K562 (cell line): ENCODE results near the gene RALGAPA2. TPM values are rescaled to one million over a fixed set of nuclear protein-coding genes. Genes with fewer than 3 reads are reported as not detected.

Source experiments
- ATAC-seq: fragments of 200-7000 bp; cut with Tn5 transposase; 3 replicates; pipeline ENCODE4 v1.9.1; 2020; ENCODE audit warnings: moderate library complexity
- BruUV-seq: library from RNA; stranded (reverse); fragments of 400-500 nt; replicated peaks from 2 replicates; lab custom pipeline; 2021; lab: Mats Ljungman, UMichigan
- CTCF ChIA-PET: fragments of 300-600 bp; formaldehyde crosslinking; extraction: SDS; loops from one replicate; lab custom pipeline; 2021; ENCODE audit warnings: low intra/inter-chr PET ratio; lab: Yijun Ruan, JAX
- POLR2A ChIA-PET: fragments of 300-600, 350-650 bp; sonication (Branson Sonifier 250); formaldehyde crosslinking; extraction: SDS; loops from one replicate; lab custom pipeline; 2021; ENCODE audit warnings: antibody characterized with exemption, inconsistent platforms; lab: Yijun Ruan, JAX
- DNase-seq, 4 experiments: peaks; one replicate each; pipeline versions ENCODE4 v3.0.0 to v3.0.0-alpha.2; 2011 to 2018; ENCODE audit warnings: low spot score in 3 of 4, mixed read lengths in 3 of 4; ENCODE audit errors: extremely low read depth in 1 of 4
- FAIRE-seq: peaks from 2 replicates; lab custom pipeline; 2011; peaks lifted over from hg19 to GRCh38; lab: Jason Lieb, UNC
- H2AFZ ChIP-seq: 2 replicates; pipeline ENCODE4 v1.6.0; 2011; ENCODE audit warnings: low read depth, low read length, control low read depth, inconsistent platforms
- H3K27ac ChIP-seq: fragments of 200-600 bp; 3 replicates; pipeline ENCODE4 v1.8.0; 2011; ENCODE audit warnings: low read depth, mild to moderate bottlenecking, control low read depth, inconsistent platforms, low read length, moderate library complexity, mixed read lengths; ENCODE audit errors: extremely low read depth
- H3K27me3 ChIP-seq, 2 experiments: fragments of 300-600 bp in 1 of 2; 2 replicates in 1 of 2; 3 replicates in 1 of 2; pipeline versions ENCODE4 v1.6.0 to v1.8.0; 2011; ENCODE audit warnings: inconsistent platforms in 2 of 2, low read length in 2 of 2, mild to moderate bottlenecking in 1 of 2, mixed read lengths in 1 of 2, moderate library complexity in 1 of 2; ENCODE audit not compliant: control insufficient read depth in 2 of 2, insufficient read depth in 2 of 2
- H3K36me3 ChIP-seq: fragments of 300-600 bp; 3 replicates; pipeline ENCODE4 v1.8.0; 2011; ENCODE audit warnings: mild to moderate bottlenecking, low read length, inconsistent platforms; ENCODE audit not compliant: control insufficient read depth, insufficient read depth
- H3K4me1 ChIP-seq, 2 experiments: fragments of 200-600 bp in 1 of 2; replicated peaks in 1 of 2; 2 replicates in 1 of 2; 3 replicates in 1 of 2; pipeline versions ENCODE4 v1.5.1 to v1.8.0; 2011; ENCODE audit warnings: inconsistent platforms in 2 of 2, low read length in 2 of 2, mild to moderate bottlenecking in 1 of 2, mixed read lengths in 1 of 2, moderate library complexity in 1 of 2; ENCODE audit not compliant: control insufficient read depth in 2 of 2, insufficient read depth in 2 of 2
- H3K4me2 ChIP-seq: 2 replicates; pipeline ENCODE4 v1.6.1; 2011; ENCODE audit warnings: low read length, control low read depth, inconsistent platforms, mixed read lengths; ENCODE audit not compliant: insufficient read depth
- H3K4me3 ChIP-seq: fragments of 200-600 bp; sonication (generic), shearing (Covaris generic); 2 replicates; pipeline ENCODE4 v1.5.1; 2016; ENCODE audit warnings: control low read depth, inconsistent platforms
- H3K79me2 ChIP-seq: fragments of 200-600 bp; 3 replicates; pipeline ENCODE4 v1.8.0; 2011; ENCODE audit warnings: low read length, inconsistent platforms; ENCODE audit not compliant: control insufficient read depth, insufficient read depth
- H3K9ac ChIP-seq, 2 experiments: 2 replicates each; pipeline versions ENCODE4 v1.6.0 to v1.6.1; 2011; ENCODE audit warnings: low read depth in 2 of 2, low read length in 2 of 2, control low read depth in 1 of 2, inconsistent platforms in 1 of 2, mild to moderate bottlenecking in 1 of 2, mixed read lengths in 1 of 2; ENCODE audit not compliant: insufficient read depth in 1 of 2
- H3K9me1 ChIP-seq: one replicate; pipeline ENCODE4 v1.6.0; 2011; ENCODE audit warnings: inconsistent platforms, mild to moderate bottlenecking, low read length, moderate library complexity; ENCODE audit not compliant: control insufficient read depth, insufficient read depth
- H3K9me3 ChIP-seq: replicated peaks from 2 replicates; pipeline ENCODE4 v1.5.1; 2011; ENCODE audit warnings: low read depth, low read length, inconsistent platforms; ENCODE audit not compliant: control insufficient read depth, insufficient read depth
- H4K20me1 ChIP-seq: replicated peaks from 2 replicates; pipeline ENCODE4 v1.6.1; 2011; ENCODE audit warnings: low read length, inconsistent platforms, mixed read lengths; ENCODE audit not compliant: control insufficient read depth, insufficient read depth
- CC2D1A ChIP-seq: fragments of 450-650 bp; IDR thresholded peaks from 2 replicates; pipeline ENCODE4 v1.6.1; 2017; ENCODE audit warnings: mild to moderate bottlenecking
- MCM3 ChIP-seq: fragments of 450-650 bp; IDR thresholded peaks from 2 replicates; pipeline ENCODE4 v1.6.1; 2016
- NFRKB ChIP-seq: fragments of 450-650 bp; IDR thresholded peaks from 2 replicates; pipeline ENCODE4 v1.6.1; 2016; ENCODE audit warnings: low read depth
- WGBS: fragments of 100-300 bp; shearing (Covaris generic); methylation state at CpG from one replicate; pipeline ENCODE4 v1.1.6; 2016; ENCODE audit warnings: low coverage, mixed read lengths; ENCODE audit not compliant: insufficient coverage; ENCODE audit errors: missing lambda C conversion rate; 5-methylcytosine and 5-hydroxymethylcytosine counted together
- in situ Hi-C: fragments of 300-500 bp; cut with MboI; formaldehyde crosslinking; loops from 4 replicates; pipeline ENCODE4 v1.15.0; 2018; ENCODE audit warnings: inconsistent platforms, mixed read lengths
- intact Hi-C: fragments of 100-400 bp; cut with micrococcal nuclease; formaldehyde crosslinking; loops from 2 replicates; pipeline ENCODE4 v1.14.2; 2022
- polyA plus RNA-seq, 8 experiments: library from polyadenylated mRNA; depleted of rRNA in 4 of 8; stranded (reverse) in 5 of 8; unstranded in 3 of 8; fragments of >200 nt; fragmentation: Nextera tagmentation in 2 of 8; fragmentation: Illumina TruSeq in 1 of 8; extraction: Ambion mirVana in 2 of 8; extraction: Trizol in 1 of 8; gene quantifications; 2 replicates each; pipeline versions ENCODE4 v1.2.1 to v1.2.3, GENCODE V29; 2011 to 2014; ENCODE audit warnings: inconsistent platforms in 1 of 8, missing spikeins in 1 of 8
- total RNA-seq, 7 experiments: library from RNA; depleted of rRNA in 6 of 7; stranded (reverse); fragments of >200 nt in 6 of 7; fragmentation: Illumina TruSeq in 2 of 7; extraction: Trizol in 2 of 7; gene quantifications; 2 replicates each; pipeline versions ENCODE4 v1.2.1 to v1.2.3, GENCODE V29; 2011 to 2021; ENCODE audit warnings: low replicate concordance in 1 of 7
- TF ChIP-seq, protein P1 (sequence below): sonication (generic); formaldehyde crosslinking; IDR thresholded peaks from 2 replicates; pipeline ENCODE4 v1.8.1; 2023; ENCODE audit warnings: mild to moderate bottlenecking, missing genetic modification reagents
- TF ChIP-seq, protein P2 (sequence below): fragments of 250-450 bp; sonication (Bioruptor Pico); IDR thresholded peaks from 2 replicates; pipeline ENCODE4 v1.8.0; 2021; ENCODE audit warnings: moderate library complexity, mild to moderate bottlenecking, inconsistent platforms
- TF ChIP-seq, protein P3 (sequence below): sonication (generic); formaldehyde crosslinking; IDR thresholded peaks from 2 replicates; pipeline ENCODE4 v1.8.0; 2022; ENCODE audit warnings: missing genetic modification reagents, mild to moderate bottlenecking, borderline replicate concordance

Gene RALGAPA2
- total and polyA plus RNA-seq, 9 of the 15 experiments (the other 6 are each of a cell fraction or from before 2014, with no cell fraction given), result 0.35 to 2.7 (median 1.4) TPM

DNA sequence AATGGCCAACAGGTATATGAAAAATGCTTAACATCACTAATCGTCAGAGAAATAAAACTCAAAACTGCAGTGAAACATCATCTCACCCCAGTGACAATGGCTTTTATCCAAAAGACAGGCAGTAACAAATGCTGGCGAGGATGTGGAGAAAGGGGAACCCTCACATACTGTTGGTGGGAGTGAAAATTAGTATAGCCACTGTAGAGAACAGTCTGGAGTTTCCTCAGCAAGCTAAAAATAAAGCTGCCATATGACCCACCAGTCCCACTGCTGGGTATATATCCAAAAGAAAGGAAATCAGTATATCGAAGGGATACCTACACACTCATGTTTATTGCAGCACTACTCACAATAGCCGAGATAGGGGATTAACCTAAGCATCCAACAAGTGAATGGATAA is 368.0 kb downstream of the RALGAPA2 start:
- Histone ChIP-seq H3K36me3 (no peaks in the 10 kb centered on the region), H3K4me3 (no peak overlapping the region), H3K9ac (no peak overlapping the region)
- ATAC-seq (no peak), FAIRE-seq (no peak), DNase-seq (no peak)
- CTCF ChIA-PET, result no interaction called here
- TF ChIP-seq, protein P1, sequence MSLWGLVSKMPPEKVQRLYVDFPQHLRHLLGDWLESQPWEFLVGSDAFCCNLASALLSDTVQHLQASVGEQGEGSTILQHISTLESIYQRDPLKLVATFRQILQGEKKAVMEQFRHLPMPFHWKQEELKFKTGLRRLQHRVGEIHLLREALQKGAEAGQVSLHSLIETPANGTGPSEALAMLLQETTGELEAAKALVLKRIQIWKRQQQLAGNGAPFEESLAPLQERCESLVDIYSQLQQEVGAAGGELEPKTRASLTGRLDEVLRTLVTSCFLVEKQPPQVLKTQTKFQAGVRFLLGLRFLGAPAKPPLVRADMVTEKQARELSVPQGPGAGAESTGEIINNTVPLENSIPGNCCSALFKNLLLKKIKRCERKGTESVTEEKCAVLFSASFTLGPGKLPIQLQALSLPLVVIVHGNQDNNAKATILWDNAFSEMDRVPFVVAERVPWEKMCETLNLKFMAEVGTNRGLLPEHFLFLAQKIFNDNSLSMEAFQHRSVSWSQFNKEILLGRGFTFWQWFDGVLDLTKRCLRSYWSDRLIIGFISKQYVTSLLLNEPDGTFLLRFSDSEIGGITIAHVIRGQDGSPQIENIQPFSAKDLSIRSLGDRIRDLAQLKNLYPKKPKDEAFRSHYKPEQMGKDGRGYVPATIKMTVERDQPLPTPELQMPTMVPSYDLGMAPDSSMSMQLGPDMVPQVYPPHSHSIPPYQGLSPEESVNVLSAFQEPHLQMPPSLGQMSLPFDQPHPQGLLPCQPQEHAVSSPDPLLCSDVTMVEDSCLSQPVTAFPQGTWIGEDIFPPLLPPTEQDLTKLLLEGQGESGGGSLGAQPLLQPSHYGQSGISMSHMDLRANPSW (CRISPR knock-in tag), result no peak
- TF ChIP-seq NFRKB (no peak), MCM3 (no peak), CC2D1A (no peak)
- TF ChIP-seq, protein P2, sequence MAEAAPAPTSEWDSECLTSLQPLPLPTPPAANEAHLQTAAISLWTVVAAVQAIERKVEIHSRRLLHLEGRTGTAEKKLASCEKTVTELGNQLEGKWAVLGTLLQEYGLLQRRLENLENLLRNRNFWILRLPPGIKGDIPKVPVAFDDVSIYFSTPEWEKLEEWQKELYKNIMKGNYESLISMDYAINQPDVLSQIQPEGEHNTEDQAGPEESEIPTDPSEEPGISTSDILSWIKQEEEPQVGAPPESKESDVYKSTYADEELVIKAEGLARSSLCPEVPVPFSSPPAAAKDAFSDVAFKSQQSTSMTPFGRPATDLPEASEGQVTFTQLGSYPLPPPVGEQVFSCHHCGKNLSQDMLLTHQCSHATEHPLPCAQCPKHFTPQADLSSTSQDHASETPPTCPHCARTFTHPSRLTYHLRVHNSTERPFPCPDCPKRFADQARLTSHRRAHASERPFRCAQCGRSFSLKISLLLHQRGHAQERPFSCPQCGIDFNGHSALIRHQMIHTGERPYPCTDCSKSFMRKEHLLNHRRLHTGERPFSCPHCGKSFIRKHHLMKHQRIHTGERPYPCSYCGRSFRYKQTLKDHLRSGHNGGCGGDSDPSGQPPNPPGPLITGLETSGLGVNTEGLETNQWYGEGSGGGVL (CRISPR knock-in tag), result no peak
- TF ChIP-seq, protein P3, sequence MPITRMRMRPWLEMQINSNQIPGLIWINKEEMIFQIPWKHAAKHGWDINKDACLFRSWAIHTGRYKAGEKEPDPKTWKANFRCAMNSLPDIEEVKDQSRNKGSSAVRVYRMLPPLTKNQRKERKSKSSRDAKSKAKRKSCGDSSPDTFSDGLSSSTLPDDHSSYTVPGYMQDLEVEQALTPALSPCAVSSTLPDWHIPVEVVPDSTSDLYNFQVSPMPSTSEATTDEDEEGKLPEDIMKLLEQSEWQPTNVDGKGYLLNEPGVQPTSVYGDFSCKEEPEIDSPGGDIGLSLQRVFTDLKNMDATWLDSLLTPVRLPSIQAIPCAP (CRISPR knock-in tag), result no peak
- TF ChIP-seq, all 486 proteins: peak for 0
- Histone ChIP-seq H3K4me1 (no peaks in the 10 kb centered on the region), H2AFZ (no peak overlapping the region), H3K9me1 (no peaks in the 10 kb centered on the region), H3K27me3 (peaks cover 0 to 8% of the 10 kb centered on the region in 2 experiments; a peak in 1 of 5 replicates), H4K20me1 (no peaks in the 10 kb centered on the region), H3K79me2 (no peaks in the 10 kb centered on the region), H3K27ac (no peak overlapping the region), H3K4me2 (no peak overlapping the region), H3K9me3 (no peaks in the 10 kb centered on the region)
- intact Hi-C loops, result no loop called here
- WGBS, result 0% methylated on average over 4 of the region's 4 CpGs
- in situ Hi-C loops, result no loop called here
- POLR2A ChIA-PET, result no interaction called here
- no TSS peak for BruUV-seq
